Smooth muscle cell (in vitro differentiated cells): ENCODE measurements around the gene CMTM5. TPM values are rescaled to one million over a fixed set of nuclear protein-coding genes. Genes with fewer than 3 reads are reported as not detected.

Experiments
- DNase-seq: peaks from one replicate; lab custom pipeline; 2025; ENCODE audit not compliant: unreplicated experiment; lab: John Stamatoyannopoulos, UW
- H2AFZ ChIP-seq: fragments of 200-600 bp; sonication (generic); 2 replicates; pipeline ENCODE4 v1.6.0; 2016; ENCODE audit warnings: antibody characterized with exemption, low read depth, mild to moderate bottlenecking
- H3F3A ChIP-seq: fragments of 200-600 bp; sonication (generic); 2 replicates; pipeline ENCODE4 v1.6.0; 2017; ENCODE audit warnings: antibody characterized with exemption, low read depth
- H3K27ac ChIP-seq: fragments of 200-600 bp; sonication (generic); 2 replicates; pipeline ENCODE4 v1.5.1; 2016; ENCODE audit warnings: low read depth, mild to moderate bottlenecking
- H3K27me3 ChIP-seq: fragments of 200-600 bp; sonication (generic); 2 replicates; pipeline ENCODE4 v1.6.1; 2016; ENCODE audit warnings: low read depth, mild to moderate bottlenecking
- H3K36me3 ChIP-seq: fragments of 200-600 bp; sonication (generic); 2 replicates; pipeline ENCODE4 v1.5.1; 2016; ENCODE audit warnings: low read depth
- H3K4me1 ChIP-seq: fragments of 200-600 bp; sonication (generic); 2 replicates; pipeline ENCODE4 v1.5.1; 2016; ENCODE audit warnings: low read depth
- H3K4me2 ChIP-seq: fragments of 200-600 bp; sonication (generic); 2 replicates; pipeline ENCODE4 v1.6.0; 2016; ENCODE audit warnings: mild to moderate bottlenecking
- H3K4me3 ChIP-seq: fragments of 200-600 bp; sonication (generic); 2 replicates; pipeline ENCODE4 v1.5.1; 2016; ENCODE audit warnings: mild to moderate bottlenecking
- H3K79me2 ChIP-seq: fragments of 200-600 bp; sonication (generic); 2 replicates; pipeline ENCODE4 v1.6.0; 2016; ENCODE audit warnings: low read depth, mild to moderate bottlenecking
- H3K9ac ChIP-seq: fragments of 200-600 bp; sonication (generic); 2 replicates; pipeline ENCODE4 v1.6.0; 2016; ENCODE audit warnings: low read depth
- H3K9me3 ChIP-seq: fragments of 200-600 bp; sonication (generic); replicated peaks from 2 replicates; pipeline ENCODE4 v1.5.1; 2016; ENCODE audit warnings: low read depth
- H4K20me1 ChIP-seq: fragments of 200-600 bp; sonication (generic); 2 replicates; pipeline ENCODE4 v1.6.0; 2016; ENCODE audit warnings: low read depth
- WGBS: methylation state at CpG from one replicate; pipeline ENCODE4 v1.1.7; 2016; ENCODE audit warnings: low lambda C conversion rate; 5-methylcytosine and 5-hydroxymethylcytosine counted together
- polyA plus RNA-seq: library from polyadenylated mRNA; unstranded; fragments of >200 nt; fragmentation: Nextera tagmentation; extraction: Ambion mirVana; gene quantifications from 2 replicates; pipeline ENCODE4 v1.2.1, GENCODE V29; 2016
- total RNA-seq: library from RNA; depleted of rRNA; stranded (reverse); fragments of >200 nt; gene quantifications from 2 replicates; pipeline ENCODE4 v1.2.3, GENCODE V29; 2014
- TF ChIP-seq, protein P1 (sequence below): fragments of 200-600 bp; sonication (generic); IDR thresholded peaks from 2 replicates; pipeline ENCODE4 v1.5.1; 2017; ENCODE audit warnings: borderline replicate concordance, mild to moderate bottlenecking, antibody characterized with exemption; ENCODE audit not compliant: insufficient read depth, poor library complexity, severe bottlenecking

CMTM5 gene
- total and polyA plus RNA-seq, 2 experiments from 2014 or later, result 0.59 TPM; not detected in 1

DNA sequence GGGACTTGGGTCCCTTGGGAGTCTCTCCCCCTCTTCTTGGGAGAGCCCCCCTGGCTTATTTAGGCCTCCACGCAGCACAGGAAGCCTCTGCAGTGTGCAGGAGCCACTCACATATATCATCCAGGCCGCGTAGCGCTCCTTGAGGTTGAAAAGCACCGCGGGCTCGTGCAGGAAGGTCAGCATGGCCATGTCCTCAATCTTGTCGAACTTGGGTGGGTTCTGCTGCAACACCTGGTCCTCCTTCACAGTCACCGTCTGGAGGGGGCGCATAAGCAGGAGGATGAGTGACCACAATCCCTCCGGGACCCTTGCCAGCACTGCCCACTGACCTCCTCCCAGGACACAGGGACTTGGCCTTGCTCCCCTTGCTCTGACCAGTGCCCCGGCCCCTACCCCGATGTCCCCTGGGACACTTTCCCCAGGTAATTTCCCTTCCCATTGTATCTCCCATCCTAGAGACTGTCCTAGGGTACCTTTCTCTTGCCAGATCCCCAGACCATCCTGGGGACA lies 28.7 kb downstream of the CMTM5 start:
- DNase-seq, result no peak
- H3F3A ChIP-seq, result no peaks in the 10 kb centered on the region
- TF ChIP-seq, protein P1, sequence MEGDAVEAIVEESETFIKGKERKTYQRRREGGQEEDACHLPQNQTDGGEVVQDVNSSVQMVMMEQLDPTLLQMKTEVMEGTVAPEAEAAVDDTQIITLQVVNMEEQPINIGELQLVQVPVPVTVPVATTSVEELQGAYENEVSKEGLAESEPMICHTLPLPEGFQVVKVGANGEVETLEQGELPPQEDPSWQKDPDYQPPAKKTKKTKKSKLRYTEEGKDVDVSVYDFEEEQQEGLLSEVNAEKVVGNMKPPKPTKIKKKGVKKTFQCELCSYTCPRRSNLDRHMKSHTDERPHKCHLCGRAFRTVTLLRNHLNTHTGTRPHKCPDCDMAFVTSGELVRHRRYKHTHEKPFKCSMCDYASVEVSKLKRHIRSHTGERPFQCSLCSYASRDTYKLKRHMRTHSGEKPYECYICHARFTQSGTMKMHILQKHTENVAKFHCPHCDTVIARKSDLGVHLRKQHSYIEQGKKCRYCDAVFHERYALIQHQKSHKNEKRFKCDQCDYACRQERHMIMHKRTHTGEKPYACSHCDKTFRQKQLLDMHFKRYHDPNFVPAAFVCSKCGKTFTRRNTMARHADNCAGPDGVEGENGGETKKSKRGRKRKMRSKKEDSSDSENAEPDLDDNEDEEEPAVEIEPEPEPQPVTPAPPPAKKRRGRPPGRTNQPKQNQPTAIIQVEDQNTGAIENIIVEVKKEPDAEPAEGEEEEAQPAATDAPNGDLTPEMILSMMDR, result no peak
- H3K27ac ChIP-seq, result no peak overlapping the region
- H3K9ac ChIP-seq, result no peak overlapping the region
- no peaks in the 10 kb centered on the region for H3K4me1 ChIP-seq
- H4K20me1 ChIP-seq, result no peaks in the 10 kb centered on the region
- H3K27me3 ChIP-seq, result peaks cover 7% of the 10 kb centered on the region
- H3K79me2 ChIP-seq, result no peaks in the 10 kb centered on the region
- H2AFZ ChIP-seq, result no peak overlapping the region
- no peaks in the 10 kb centered on the region for H3K9me3 ChIP-seq
- no peak overlapping the region for H3K4me2 ChIP-seq
- 89% methylated on average over 13 of the region's 13 CpGs for WGBS
- H3K4me3 ChIP-seq, result no peak overlapping the region
- H3K36me3 ChIP-seq, result no peaks in the 10 kb centered on the region

DNA sequence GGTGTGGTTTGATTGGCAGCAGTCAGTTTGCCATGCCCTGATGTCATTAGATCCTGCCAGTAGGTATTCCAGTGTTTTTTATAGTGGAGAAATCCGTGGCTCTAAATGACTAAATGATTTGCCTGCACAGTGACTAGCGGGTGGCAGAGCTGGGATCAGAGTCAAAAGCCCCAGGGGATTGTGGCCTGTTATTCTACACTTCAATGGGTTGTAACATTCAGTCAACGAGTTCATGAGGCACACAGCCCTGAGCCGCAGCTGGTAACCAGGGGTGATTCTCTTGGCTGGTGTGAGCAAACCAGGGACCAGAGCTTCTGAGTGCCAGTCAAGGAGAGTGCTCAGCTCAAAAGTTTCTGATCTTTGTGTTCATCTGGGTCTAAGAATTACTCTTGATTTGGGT lies 29.4 kb downstream of the CMTM5 start:
- Histone ChIP-seq H3K27ac (no peak overlapping the region), H3F3A (no peaks in the 10 kb centered on the region), H4K20me1 (no peaks in the 10 kb centered on the region), H3K4me1 (no peaks in the 10 kb centered on the region), H3K36me3 (no peaks in the 10 kb centered on the region), H3K9me3 (no peaks in the 10 kb centered on the region), H3K9ac (no peak overlapping the region), H3K4me3 (no peak overlapping the region), H3K27me3 (peaks cover 7% of the 10 kb centered on the region), H2AFZ (no peak overlapping the region), H3K79me2 (no peaks in the 10 kb centered on the region), H3K4me2 (no peak overlapping the region)
- DNase-seq, result no peak
- WGBS, result 62% methylated on average over 4 of the region's 4 CpGs
- TF ChIP-seq, protein P1, result no peak

DNA sequence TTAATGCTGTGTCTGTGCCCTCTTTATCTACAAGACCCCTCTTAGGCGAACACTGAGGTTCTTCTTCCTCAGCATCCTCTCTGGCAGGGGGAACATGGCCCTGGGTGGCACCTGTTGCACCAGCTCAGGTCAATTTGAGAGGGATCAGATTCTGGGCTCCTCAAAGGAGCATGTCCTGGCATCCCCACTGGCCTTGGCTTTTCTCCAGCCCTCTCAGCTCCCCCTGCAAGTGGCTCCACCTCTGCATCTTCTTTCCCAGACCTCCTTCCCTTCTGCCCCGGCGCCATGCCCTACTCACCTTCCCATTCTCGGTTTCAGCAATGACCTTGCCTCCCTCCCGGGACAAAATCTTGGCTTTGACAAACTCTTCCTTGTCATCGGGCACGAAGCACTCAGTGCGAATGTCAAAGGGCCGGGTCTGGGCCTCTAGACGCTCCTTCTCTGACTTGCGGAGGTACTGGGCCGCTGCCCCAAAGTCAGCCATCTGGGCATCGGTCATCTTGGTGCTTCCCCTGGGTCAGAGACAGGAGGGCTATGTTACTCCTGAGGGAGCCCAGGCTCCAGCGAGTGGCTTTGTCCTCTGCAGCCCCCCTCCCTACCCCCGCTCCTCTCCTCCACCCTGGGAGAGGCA lies 30.0 kb downstream of the CMTM5 start:
- DNase-seq, result no peak
- H3K4me1 ChIP-seq, result no peaks in the 10 kb centered on the region
- 87% methylated on average over 15 of the region's 15 CpGs for WGBS
- H3K79me2 ChIP-seq, result no peaks in the 10 kb centered on the region
- H4K20me1 ChIP-seq, result no peaks in the 10 kb centered on the region
- H3K27me3 ChIP-seq, result peaks cover 7% of the 10 kb centered on the region
- H3K27ac ChIP-seq, result no peak overlapping the region
- no peaks in the 10 kb centered on the region for H3K36me3 ChIP-seq
- no peak overlapping the region for H2AFZ ChIP-seq
- no peaks in the 10 kb centered on the region for H3K9me3 ChIP-seq
- H3K4me2 ChIP-seq, result no peak overlapping the region
- TF ChIP-seq, protein P1, result no peak
- no peak overlapping the region for H3K4me3 ChIP-seq
- no peaks in the 10 kb centered on the region for H3F3A ChIP-seq
- no peak overlapping the region for H3K9ac ChIP-seq
